Neural cell (in vitro differentiated cells): ENCODE measurements around the gene TEN1. TPM values are rescaled to one million over a fixed set of nuclear protein-coding genes. Genes with fewer than 3 reads are reported as not detected.

Source experiments
- H2AFZ ChIP-seq: fragments of 200-600, 300-800 bp; sonication (generic), shearing (Covaris generic); 2 replicates; pipeline ENCODE4 v1.6.0; 2014; ENCODE audit warnings: low read depth, mild to moderate bottlenecking, antibody characterized with exemption, low read length, moderate library complexity
- H3F3A ChIP-seq: fragments of 200-600 bp; shearing (Covaris generic); 2 replicates; pipeline ENCODE4 v1.6.1; 2016; ENCODE audit warnings: mild to moderate bottlenecking, moderate library complexity, mixed read lengths, antibody characterized with exemption, low read length; ENCODE audit not compliant: insufficient read depth, poor library complexity, severe bottlenecking
- H3K27ac ChIP-seq: fragments of 200-600, 300-800 bp; sonication (generic), shearing (Covaris generic); 2 replicates; pipeline ENCODE4 v1.5.1; 2014; ENCODE audit warnings: mild to moderate bottlenecking, low read length, moderate library complexity
- H3K27me3 ChIP-seq: fragments of 300-800, 200-600 bp; sonication (generic), shearing (Covaris generic); 2 replicates; pipeline ENCODE4 v1.6.0; 2014; ENCODE audit warnings: mild to moderate bottlenecking, low read depth, low read length, moderate library complexity; ENCODE audit not compliant: insufficient read depth
- H3K36me3 ChIP-seq: fragments of 300-800, 200-600 bp; sonication (generic), shearing (Covaris generic); 2 replicates; pipeline ENCODE4 v1.5.1; 2014; ENCODE audit warnings: mild to moderate bottlenecking, antibody characterized with exemption, low read length, moderate library complexity; ENCODE audit not compliant: insufficient read depth
- H3K4me2 ChIP-seq: fragments of 300-800, 200-600 bp; sonication (generic), shearing (Covaris generic); 2 replicates; pipeline ENCODE4 v1.6.0; 2014; ENCODE audit warnings: mild to moderate bottlenecking, low read length
- H3K4me3 ChIP-seq: fragments of 300-800, 200-600 bp; sonication (generic), shearing (Covaris generic); 2 replicates; pipeline ENCODE4 v1.5.1; 2014; ENCODE audit warnings: mild to moderate bottlenecking, low read length, moderate library complexity
- H3K79me2 ChIP-seq: fragments of 200-600 bp; shearing (Covaris generic); replicated peaks from 2 replicates; pipeline ENCODE4 v1.6.0; 2014; ENCODE audit warnings: mild to moderate bottlenecking, low read length, moderate library complexity; ENCODE audit not compliant: insufficient read depth
- H3K9ac ChIP-seq: fragments of 300-800, 200-600 bp; sonication (generic), shearing (Covaris generic); 2 replicates; pipeline ENCODE4 v1.6.1; 2016; ENCODE audit warnings: mild to moderate bottlenecking, low read length, mixed read lengths
- H3K9me2 ChIP-seq: fragments of 200-600 bp; shearing (Covaris generic); 2 replicates; pipeline ENCODE4 v1.6.1; 2016; ENCODE audit warnings: mild to moderate bottlenecking, low read length, mixed read lengths; ENCODE audit not compliant: insufficient read depth
- H3K9me3 ChIP-seq: fragments of 200-600, 300-800 bp; sonication (generic), shearing (Covaris generic); 2 replicates; pipeline ENCODE4 v1.6.1; 2016; ENCODE audit warnings: mild to moderate bottlenecking, mixed run types, low read length, moderate library complexity, mixed read lengths
- H4K20me1 ChIP-seq: fragments of 200-600 bp; shearing (Covaris generic); 2 replicates; pipeline ENCODE4 v1.6.1; 2016; ENCODE audit warnings: mild to moderate bottlenecking, mixed run types; ENCODE audit not compliant: insufficient read depth
- CTCF ChIP-seq: fragments of 450-650 bp; IDR thresholded peaks from 2 replicates; pipeline ENCODE4 v1.5.1; 2014; ENCODE audit warnings: antibody characterized with exemption, mild to moderate bottlenecking, moderate library complexity; ENCODE audit not compliant: poor library complexity, severe bottlenecking
- EP300 ChIP-seq: fragments of 450-650 bp; conservative IDR thresholded peaks from 2 replicates; pipeline ENCODE4 v1.6.1; 2014; ENCODE audit warnings: antibody characterized with exemption, mild to moderate bottlenecking, moderate library complexity; ENCODE audit not compliant: poor library complexity, severe bottlenecking
- EZH2 ChIP-seq: fragments of 200-600, 300-800 bp; shearing (Covaris generic), sonication (generic); IDR thresholded peaks from 2 replicates; pipeline ENCODE4 v1.6.1; 2014; ENCODE audit warnings: antibody characterized with exemption, low read length, borderline replicate concordance, mild to moderate bottlenecking; ENCODE audit not compliant: insufficient read depth, poor library complexity, severe bottlenecking
- MXI1 ChIP-seq: fragments of 450-650 bp; conservative IDR thresholded peaks from 2 replicates; pipeline ENCODE4 v1.6.1; 2014; ENCODE audit warnings: antibody characterized with exemption, mild to moderate bottlenecking; ENCODE audit not compliant: poor library complexity, severe bottlenecking
- POLR2AphosphoS5 ChIP-seq: IDR thresholded peaks from 2 replicates; pipeline ENCODE4 v1.6.1; 2012
- RAD21 ChIP-seq: fragments of 450-650 bp; conservative IDR thresholded peaks from 2 replicates; pipeline ENCODE4 v1.6.1; 2014; ENCODE audit warnings: antibody characterized with exemption, mild to moderate bottlenecking, moderate library complexity
- REST ChIP-seq: IDR thresholded peaks from 2 replicates; pipeline ENCODE4 v1.6.1; 2012; ENCODE audit warnings: borderline replicate concordance
- SMC3 ChIP-seq: fragments of 450-650 bp; conservative IDR thresholded peaks from 2 replicates; pipeline ENCODE4 v1.6.1; 2014; ENCODE audit warnings: antibody characterized with exemption, mild to moderate bottlenecking, moderate library complexity; ENCODE audit not compliant: poor library complexity
- TAF1 ChIP-seq: IDR thresholded peaks from 2 replicates; pipeline ENCODE4 v1.6.1; 2012; ENCODE audit warnings: low read depth
- polyA plus RNA-seq: library from polyadenylated mRNA; depleted of rRNA; stranded (reverse); fragments of >200 nt; gene quantifications from 2 replicates; pipeline ENCODE4 v1.2.3, GENCODE V29; 2014

The TEN1 gene
- polyA plus RNA-seq, 1 donor from 2014 or later, result 33.1 TPM

- Histone ChIP-seq H3K4me3 (no peak overlapping the region), H3K27ac (no peak overlapping the region), H3K36me3 (no peaks in the 10 kb centered on the region), H3K79me2 (no peaks in the 10 kb centered on the region), H3F3A (no peaks in the 10 kb centered on the region), H3K27me3 (no peaks in the 10 kb centered on the region), H2AFZ (no peak overlapping the region), H3K9me3 (no peaks in the 10 kb centered on the region), H3K4me2 (no peak overlapping the region), H3K9me2 (no peaks in the 10 kb centered on the region), H4K20me1 (no peaks in the 10 kb centered on the region), H3K9ac (no peak overlapping the region)
- TF ChIP-seq RAD21 (no peak), CTCF (no peak)
Observed at GRCh38 chr17:76018340-76018680, 39.3 kb downstream of the TEN1 start.

- H3K9me2 ChIP-seq, result no peaks in the 10 kb centered on the region
- no peak overlapping the region for H3K4me2 ChIP-seq
- no peaks in the 10 kb centered on the region for H3K79me2 ChIP-seq
- no peak overlapping the region for H3K9ac ChIP-seq
- H3K36me3 ChIP-seq, result no peaks in the 10 kb centered on the region
- H3F3A ChIP-seq, result no peaks in the 10 kb centered on the region
- no peak for TF ChIP-seq EP300
- no peak for TF ChIP-seq MXI1
- no peak for TF ChIP-seq REST
- no peak for TF ChIP-seq TAF1
- TF ChIP-seq SMC3, result no peak
- TF ChIP-seq POLR2AphosphoS5, result no peak
- no peak for TF ChIP-seq CTCF
- TF ChIP-seq RAD21, result no peak
- TF ChIP-seq EZH2, result no peak
- H3K9me3 ChIP-seq, result no peaks in the 10 kb centered on the region
- no peaks in the 10 kb centered on the region for H4K20me1 ChIP-seq
- H3K4me3 ChIP-seq, result no peak overlapping the region
- no peak overlapping the region for H2AFZ ChIP-seq
- no peak overlapping the region for H3K27ac ChIP-seq
- H3K27me3 ChIP-seq, result no peaks in the 10 kb centered on the region
Observed at GRCh38 chr17:76018801-76019200, 39.8 kb downstream of the TEN1 start.
